Subcutaneous abdominal adipose tissue (tissue), 5 donors: ENCODE results near the gene SLC39A1.

ENCODE experiments used
- H3K27ac ChIP-seq: one replicate; pipeline ENCODE4 v1.7.0; 2013; ENCODE audit warnings: low read depth, mild to moderate bottlenecking, inconsistent platforms, low read length, moderate library complexity
- H3K27me3 ChIP-seq, 5 donors: one replicate each; pipeline ENCODE4 v1.7.0; 2013; ENCODE audit warnings: low read length in 5 of 5, inconsistent platforms in 1 of 5; ENCODE audit not compliant: control insufficient read depth in 5 of 5, insufficient read depth in 4 of 5
- H3K36me3 ChIP-seq, 5 donors: one replicate each; pipeline ENCODE4 v1.7.0; 2013; ENCODE audit warnings: low read length in 5 of 5; ENCODE audit not compliant: control insufficient read depth in 5 of 5, insufficient read depth in 5 of 5
- H3K4me1 ChIP-seq, 5 donors: one replicate each; pipeline ENCODE4 v1.7.0; 2013; ENCODE audit warnings: low read length in 5 of 5, mild to moderate bottlenecking in 3 of 5, moderate library complexity in 1 of 5; ENCODE audit not compliant: control insufficient read depth in 5 of 5, insufficient read depth in 5 of 5
- H3K4me3 ChIP-seq, 5 donors: one replicate each; pipeline ENCODE4 v1.7.0; 2013; ENCODE audit warnings: low read length in 5 of 5, low read depth in 1 of 5
- H3K9ac ChIP-seq, 5 donors: one replicate each; pipeline ENCODE4 v1.7.0; 2013; ENCODE audit warnings: low read length in 5 of 5, mild to moderate bottlenecking in 4 of 5, moderate library complexity in 3 of 5
- H3K9me3 ChIP-seq, 5 donors: one replicate each; pipeline ENCODE4 v1.7.0; 2013; ENCODE audit warnings: low read length in 5 of 5; ENCODE audit not compliant: control insufficient read depth in 5 of 5
- donor health status: healthy.
- donor health status: healthy.
- donor health status: healthy.
- donor health status: healthy.
- donor health status: healthy.

The SLC39A1 gene

DNA sequence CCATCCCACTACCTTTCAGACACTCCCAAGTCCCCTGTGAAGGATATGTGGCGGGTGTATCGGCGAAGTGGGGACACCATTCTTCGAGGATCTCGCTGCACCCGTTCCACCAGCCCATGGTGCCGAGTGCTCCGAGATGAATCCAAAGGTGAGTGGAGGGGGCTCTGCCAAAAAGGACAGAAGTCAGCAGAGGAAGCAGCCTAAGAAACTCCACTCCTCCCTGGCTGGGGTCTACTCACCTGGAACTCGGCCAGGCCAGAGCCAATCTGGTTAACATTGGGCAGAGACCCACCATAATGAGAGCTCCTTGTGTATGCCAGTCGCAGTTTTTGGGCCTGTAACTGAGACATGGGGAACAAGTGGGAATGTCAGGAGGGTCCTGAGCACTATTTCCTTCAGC is 8.5 kb downstream of the SLC39A1 start:
- H3K27ac ChIP-seq = no peak overlapping the region
- no peak overlapping the region for H3K4me3 ChIP-seq
- no peak overlapping the region for H3K9ac ChIP-seq
- H3K9me3 ChIP-seq = no peaks in the 10 kb centered on the region
- H3K27me3 ChIP-seq = no peaks in the 10 kb centered on the region
- H3K4me1 ChIP-seq = peaks cover 2 to 36% (median 35%) of the 10 kb centered on the region in 5 donors
- peaks cover 10 to 54% (median 43%) of the 10 kb centered on the region in 5 donors for H3K36me3 ChIP-seq

DNA sequence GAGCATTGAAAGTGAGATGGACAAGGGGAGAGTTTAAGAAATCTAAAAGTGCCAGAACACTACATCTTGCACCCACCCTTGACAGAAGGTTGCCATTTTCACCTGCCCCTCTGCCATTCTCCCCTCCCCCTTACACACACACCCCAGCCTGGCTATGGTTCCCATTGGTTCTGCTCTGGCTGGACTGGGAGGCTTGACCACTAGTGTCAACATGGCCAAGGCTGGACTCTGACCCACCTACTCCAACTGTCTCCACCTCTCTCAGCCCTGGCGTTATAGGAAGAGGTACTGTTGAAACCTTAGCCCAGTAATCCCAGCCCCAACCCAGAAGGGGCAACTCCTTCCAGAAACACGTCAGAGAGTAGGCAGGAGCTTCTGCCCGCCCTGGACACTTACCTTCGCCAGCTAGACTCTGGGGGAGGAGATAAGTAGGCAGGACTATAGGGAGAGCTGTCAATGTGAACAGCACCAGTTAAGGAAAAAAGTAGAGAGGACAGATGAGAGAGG is 9.4 kb downstream of the SLC39A1 start:
- Histone ChIP-seq H3K27ac (no peak overlapping the region), H3K27me3 (no peaks in the 10 kb centered on the region), H3K4me1 (peaks cover 2 to 29% (median 27%) of the 10 kb centered on the region in 5 donors), H3K4me3 (no peak overlapping the region), H3K36me3 (peaks cover 10 to 55% (median 46%) of the 10 kb centered on the region in 5 donors), H3K9ac (peak overlapping the region in 1 of 5 donors; percentile 13), H3K9me3 (no peaks in the 10 kb centered on the region)

DNA sequence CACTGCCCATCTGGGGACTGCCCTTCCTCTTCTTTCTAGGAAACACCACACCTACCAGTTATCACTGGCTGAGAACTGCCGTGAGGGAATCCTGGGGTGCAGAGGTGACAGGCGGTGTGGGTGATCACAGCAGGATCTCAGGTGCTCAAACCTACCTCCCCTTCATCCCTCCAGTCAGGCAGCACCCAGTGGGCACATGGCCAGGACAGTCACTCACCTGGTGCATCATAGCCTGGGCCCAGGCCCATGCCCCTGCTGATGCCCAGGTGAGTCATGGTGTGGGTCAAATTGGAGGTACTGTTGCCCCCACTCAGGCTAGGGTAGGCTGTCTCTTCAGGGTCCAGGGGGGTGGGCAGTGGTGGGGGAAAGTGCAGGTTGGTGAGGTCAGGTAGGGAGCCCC is 11.5 kb downstream of the SLC39A1 start:
- Histone ChIP-seq H3K27me3 (no peaks in the 10 kb centered on the region), H3K9me3 (no peaks in the 10 kb centered on the region), H3K4me1 (peaks cover 2 to 19% (median 18%) of the 10 kb centered on the region in 5 donors), H3K27ac (no peak overlapping the region), H3K4me3 (no peak overlapping the region), H3K9ac (no peak overlapping the region), H3K36me3 (peaks cover 10 to 72% (median 61%) of the 10 kb centered on the region in 5 donors)

DNA sequence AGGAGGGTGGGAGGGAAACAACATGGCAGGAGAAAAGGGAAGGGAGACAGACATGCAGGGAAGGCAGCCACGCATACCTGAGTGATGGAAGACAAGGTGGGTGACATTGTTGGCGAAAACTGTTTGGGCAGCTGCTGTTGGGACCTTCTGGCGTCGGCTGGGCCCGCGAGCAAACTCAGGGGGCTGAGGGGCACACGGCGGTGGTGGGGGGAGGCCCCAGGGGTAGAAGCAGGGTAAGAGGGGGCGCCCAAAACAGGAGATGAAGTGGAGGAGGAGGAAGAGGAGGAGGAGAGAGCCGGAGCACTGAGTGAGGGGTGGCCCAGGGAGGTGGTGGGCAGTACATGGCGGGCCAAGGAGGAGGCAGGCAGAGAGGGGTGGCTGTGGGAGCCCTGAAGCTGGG is 12.2 kb downstream of the SLC39A1 start:
- Histone ChIP-seq H3K27ac (no peak overlapping the region), H3K36me3 (peaks cover 10 to 72% (median 61%) of the 10 kb centered on the region in 5 donors), H3K9ac (no peak overlapping the region), H3K9me3 (no peaks in the 10 kb centered on the region), H3K4me1 (peaks cover 1 to 16% (median 14%) of the 10 kb centered on the region in 5 donors), H3K4me3 (no peak overlapping the region), H3K27me3 (no peaks in the 10 kb centered on the region)

DNA sequence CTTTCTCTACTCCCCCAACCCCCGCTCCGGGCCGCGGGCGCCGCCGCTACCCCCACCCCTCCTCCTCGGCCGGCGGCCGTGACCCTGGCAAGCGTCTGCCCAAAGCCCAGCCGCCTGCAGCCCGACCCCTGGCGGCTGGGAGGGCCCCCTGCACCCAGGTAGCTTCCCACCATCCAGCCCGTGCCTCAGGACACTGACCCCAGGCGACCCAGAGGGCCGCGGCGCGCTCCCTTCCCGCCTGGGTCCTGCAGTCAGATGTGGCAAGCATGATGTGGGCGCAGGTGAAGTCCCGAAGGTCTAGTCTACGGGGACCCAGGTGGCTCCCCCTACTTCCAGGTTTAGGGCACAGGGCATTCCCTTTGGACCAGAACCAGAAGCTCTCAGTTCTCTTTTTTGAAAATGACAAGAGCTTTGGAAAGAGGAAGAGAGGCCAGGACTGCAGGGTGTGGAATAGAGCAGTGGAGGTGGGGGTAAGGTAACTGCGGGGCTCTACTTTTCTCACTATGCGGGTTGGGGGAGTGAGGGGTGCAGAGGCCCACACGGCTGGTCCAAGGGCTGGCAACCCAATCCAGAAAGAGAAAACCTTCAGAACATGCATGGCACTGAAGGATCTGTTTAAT is 16.6 kb downstream of the SLC39A1 start, which contains the start of gene DENND4B:
Gene DENND4B, minus strand, starts transcription at position 97 of the 620 bp plus-strand sequence. CDS start 2,344 bp downstream, outside the sequence.
- Histone ChIP-seq H3K36me3 (peaks cover 10 to 64% (median 57%) of the 10 kb centered on the region in 5 donors), H3K27me3 (no peaks in the 10 kb centered on the region), H3K9ac (peak within 1 kb of the TSS; percentile 72 to 91 (median 88)), H3K4me1 (peaks cover 0 to 48% (median 40%) of the 10 kb centered on the region in 5 donors), H3K27ac (peak within 1 kb of the TSS; percentile 84), H3K9me3 (no peaks in the 10 kb centered on the region), H3K4me3 (peak within 1 kb of the TSS; percentile 66 to 82 (median 75))

DNA sequence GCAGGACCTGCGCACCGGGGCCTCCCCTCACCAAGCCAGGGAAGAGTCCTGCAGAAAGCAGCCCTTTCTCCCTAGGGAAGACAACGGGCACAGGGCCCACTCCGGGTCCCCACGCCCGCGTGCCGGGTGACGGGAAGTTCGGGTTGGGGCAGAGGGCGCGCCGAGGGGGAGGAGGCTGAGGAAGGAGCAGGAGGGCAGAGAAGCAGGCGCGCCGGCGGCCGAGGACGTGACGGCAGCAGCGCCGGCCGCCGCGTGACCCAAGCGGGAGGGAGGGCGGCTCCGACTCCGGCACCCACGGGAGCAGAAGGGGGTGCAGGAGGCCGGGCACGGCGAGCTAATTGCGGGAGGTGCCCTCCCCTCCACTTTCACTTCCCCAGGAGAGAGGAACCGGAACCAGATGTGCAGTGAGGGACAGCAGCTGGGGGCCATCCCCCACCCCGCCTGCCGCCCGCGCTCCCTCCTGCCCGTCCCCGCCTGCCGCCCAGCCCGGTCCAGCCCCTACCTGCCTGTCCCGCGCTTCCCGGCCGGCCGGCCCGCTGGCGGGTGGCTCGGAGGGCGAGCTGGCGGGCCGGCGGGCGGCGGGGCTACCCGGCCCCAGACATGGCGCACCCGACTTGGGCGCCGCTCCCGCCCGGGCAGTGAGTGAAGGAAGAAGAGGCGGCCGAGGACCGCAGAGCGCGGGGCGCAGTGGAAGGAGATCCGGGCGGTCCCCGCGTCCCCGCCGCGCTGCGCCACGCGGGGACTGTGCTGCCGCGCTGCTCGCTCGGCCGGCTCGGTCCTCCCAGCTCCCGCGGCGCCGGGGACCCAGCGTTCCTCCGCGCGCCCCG is 17.3 kb downstream of the SLC39A1 start:
- Histone ChIP-seq H3K9ac (peak overlapping the region; percentile 72 to 91 (median 88)), H3K27me3 (no peaks in the 10 kb centered on the region), H3K4me3 (peak overlapping the region; percentile 66 to 82 (median 75)), H3K27ac (peak overlapping the region; percentile 84), H3K4me1 (peaks cover 0 to 52% (median 40%) of the 10 kb centered on the region in 5 donors), H3K9me3 (no peaks in the 10 kb centered on the region), H3K36me3 (peaks cover 10 to 64% (median 56%) of the 10 kb centered on the region in 5 donors)

DNA sequence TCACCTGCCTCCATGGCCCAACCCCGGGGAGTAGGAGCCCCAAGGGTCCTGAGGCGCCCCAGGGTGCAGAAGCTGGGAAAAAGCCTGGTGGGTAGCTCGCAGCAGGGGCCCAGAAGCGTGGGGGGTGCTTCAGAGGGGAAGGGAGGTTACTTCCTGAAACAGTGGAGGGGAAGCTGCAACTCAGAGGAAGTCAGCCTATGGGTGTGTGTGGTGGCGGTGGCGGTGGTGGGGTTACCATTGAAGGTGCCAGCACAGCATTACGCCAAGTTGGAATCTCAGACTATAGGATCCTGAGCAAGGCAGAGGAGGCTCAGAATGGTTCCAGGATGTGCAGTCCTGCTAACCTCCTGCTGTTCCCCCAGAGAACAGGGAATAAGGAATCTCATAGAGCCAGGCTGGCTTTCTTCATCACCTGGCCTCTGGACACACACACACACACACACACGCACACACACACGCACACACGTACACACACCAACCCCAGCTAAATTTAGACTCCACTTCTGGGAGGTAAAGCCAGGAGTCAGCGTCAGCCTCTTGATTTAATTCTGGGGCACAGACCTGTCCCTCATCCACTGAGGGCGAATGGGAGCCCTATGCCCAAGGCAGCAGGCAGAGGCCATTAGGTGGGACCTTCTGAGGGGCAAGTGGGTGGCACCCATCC is 18.1 kb downstream of the SLC39A1 start:
- Histone ChIP-seq H3K9ac (peak overlapping the region; percentile 72 to 91 (median 88)), H3K4me3 (peak overlapping the region; percentile 66 to 82 (median 75)), H3K9me3 (no peaks in the 10 kb centered on the region), H3K27me3 (no peaks in the 10 kb centered on the region), H3K36me3 (peaks cover 3 to 64% (median 56%) of the 10 kb centered on the region in 5 donors), H3K4me1 (peaks cover 0 to 52% (median 40%) of the 10 kb centered on the region in 5 donors), H3K27ac (peak overlapping the region; percentile 84)

DNA sequence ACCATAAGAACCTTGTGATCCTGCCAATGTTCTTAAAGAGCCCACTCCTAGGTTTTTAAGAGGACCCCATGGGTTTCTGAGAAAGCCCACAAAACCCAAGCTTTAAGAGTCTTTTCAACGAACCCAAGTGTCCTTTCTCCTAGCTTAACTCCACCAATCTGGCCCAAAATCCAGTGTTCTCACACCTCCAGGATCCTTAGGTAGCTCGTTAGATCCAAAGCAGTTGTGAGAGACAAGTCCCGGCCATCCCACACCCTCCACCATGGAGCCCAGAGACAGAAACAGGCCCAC is 18.6 kb downstream of the SLC39A1 start:
- peak overlapping the region; percentile 38 to 91 (median 88) for H3K9ac ChIP-seq
- H3K4me3 ChIP-seq = peak overlapping the region; percentile 66 to 82 (median 75)
- H3K27ac ChIP-seq = peak overlapping the region; percentile 84
- H3K27me3 ChIP-seq = no peaks in the 10 kb centered on the region
- H3K9me3 ChIP-seq = no peaks in the 10 kb centered on the region
- peaks cover 0 to 64% (median 56%) of the 10 kb centered on the region in 5 donors for H3K36me3 ChIP-seq
- H3K4me1 ChIP-seq = peaks cover 0 to 52% (median 40%) of the 10 kb centered on the region in 5 donors

DNA sequence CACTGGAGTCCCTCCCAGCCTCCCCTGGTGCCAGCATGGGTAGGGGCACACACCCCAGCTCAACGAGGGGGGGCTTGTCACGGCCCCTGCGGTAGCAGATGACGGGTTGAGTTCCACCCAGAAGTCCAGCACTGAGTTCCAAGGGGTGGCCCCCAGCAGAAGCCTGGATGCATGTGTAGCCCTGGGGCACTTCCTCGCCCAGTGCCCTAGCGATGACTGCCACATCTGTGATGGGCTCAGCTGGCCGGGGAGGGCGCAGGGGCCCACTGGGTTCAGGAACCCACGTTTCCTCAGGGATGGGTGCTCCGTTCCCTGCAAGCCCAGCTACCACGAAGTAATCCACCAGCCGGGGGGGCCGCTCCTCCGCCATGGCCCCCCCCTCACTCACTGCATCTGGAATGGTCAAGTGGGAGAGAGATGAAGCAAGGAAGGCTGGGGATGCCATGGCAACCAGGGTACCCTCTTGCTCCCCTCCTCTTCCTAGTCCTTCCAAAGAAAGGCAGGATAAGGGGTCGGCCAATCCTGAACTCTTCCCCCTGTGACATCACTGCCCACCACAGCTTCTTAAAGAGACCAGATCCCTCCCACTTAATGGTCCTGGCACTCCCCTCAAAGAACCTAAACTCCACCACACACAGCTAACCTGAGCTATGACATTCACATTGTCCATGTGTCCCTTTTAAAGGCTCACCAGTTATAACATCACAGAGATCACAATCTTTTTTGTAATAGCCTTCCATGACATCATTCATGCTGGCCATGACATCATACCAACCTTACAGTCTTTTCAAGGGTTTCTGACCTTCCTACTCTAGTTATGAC is 19.1 kb downstream of the SLC39A1 start:
- Histone ChIP-seq H3K27me3 (no peaks in the 10 kb centered on the region), H3K9me3 (no peaks in the 10 kb centered on the region), H3K36me3 (peaks cover 0 to 66% (median 61%) of the 10 kb centered on the region in 5 donors), H3K27ac (peak overlapping the region; percentile 84), H3K4me3 (peak overlapping the region; percentile 66 to 82 (median 75)), H3K4me1 (peaks cover 0 to 52% (median 40%) of the 10 kb centered on the region in 5 donors), H3K9ac (peak overlapping the region in 4 of 5 donors; percentile 72 to 91 (median 89))
